Endothelial cell of umbilical vein (primary cell): ENCODE measurements around the gene LRRTM4. TPM values are rescaled to one million over a fixed set of nuclear protein-coding genes. Genes with fewer than 3 reads are reported as not detected.

Experiments
- BruUV-seq: library from RNA; stranded (reverse); fragments of 400-500 nt; replicated peaks from 2 replicates; lab custom pipeline; 2021; lab: Mats Ljungman, UMichigan
- CTCF ChIA-PET: fragments of 300-600, 350-600 bp; sonication (Branson Sonifier 250); formaldehyde crosslinking; loops from one replicate; lab custom pipeline; 2021; ENCODE audit warnings: antibody characterized with exemption, inconsistent platforms; lab: Charles Lee
- POLR2A ChIA-PET: fragments of 300-600, 350-600 bp; sonication (Branson Sonifier 250); formaldehyde crosslinking; loops from one replicate; lab custom pipeline; 2021; ENCODE audit warnings: antibody characterized with exemption, inconsistent platforms; lab: Charles Lee
- DNase-seq: peaks from one replicate; pipeline ENCODE4 v3.0.0-alpha.2; 2011; ENCODE audit warnings: low read depth, low spot score
- FAIRE-seq: peaks from 2 replicates; lab custom pipeline; 2011; peaks lifted over from hg19 to GRCh38; lab: Jason Lieb, UNC
- H2AFZ ChIP-seq: 2 replicates; pipeline ENCODE4 v1.6.0; 2012; ENCODE audit warnings: low read depth, low read length, control low read depth, inconsistent platforms
- H3K27ac ChIP-seq: 2 replicates; pipeline ENCODE4 v1.5.1; 2011; ENCODE audit warnings: low read depth, mild to moderate bottlenecking, control low read depth, low read length, moderate library complexity; ENCODE audit not compliant: insufficient read depth
- H3K27me3 ChIP-seq, 2 experiments: 2 replicates each; pipeline versions ENCODE4 v1.6.0 to v1.6.1; 2011; ENCODE audit warnings: low read length in 2 of 2, mixed read lengths in 1 of 2; ENCODE audit not compliant: control insufficient read depth in 2 of 2, insufficient read depth in 2 of 2
- H3K36me3 ChIP-seq, 2 experiments: 2 replicates in 1 of 2; 3 replicates in 1 of 2; pipeline ENCODE4 v1.5.1; 2011; ENCODE audit warnings: low read length in 2 of 2, mild to moderate bottlenecking in 1 of 2, moderate library complexity in 1 of 2; ENCODE audit not compliant: control insufficient read depth in 2 of 2, insufficient read depth in 2 of 2; ENCODE audit errors: extremely low read depth in 1 of 2
- H3K4me1 ChIP-seq: 3 replicates; pipeline ENCODE4 v1.5.1; 2011; ENCODE audit warnings: mild to moderate bottlenecking, low read length; ENCODE audit not compliant: control insufficient read depth, insufficient read depth; ENCODE audit errors: extremely low read depth
- H3K4me2 ChIP-seq: 2 replicates; pipeline ENCODE4 v1.6.1; 2011; ENCODE audit warnings: low read length, control low read depth, mixed read lengths; ENCODE audit not compliant: insufficient read depth
- H3K4me3 ChIP-seq, 3 experiments: fragments of 200-600 bp in 1 of 3; sonication (generic), shearing (Covaris generic) in 1 of 3; replicated peaks in 1 of 3; 2 replicates each; pipeline ENCODE4 v1.5.1; 2011 to 2016; ENCODE audit warnings: control low read depth in 3 of 3, low read length in 3 of 3, mild to moderate bottlenecking in 2 of 3, inconsistent platforms in 1 of 3, low read depth in 1 of 3, moderate library complexity in 1 of 3; ENCODE audit not compliant: insufficient read depth in 1 of 3
- H3K79me2 ChIP-seq: 2 replicates; pipeline ENCODE4 v1.6.0; 2012; ENCODE audit warnings: low read length, inconsistent platforms; ENCODE audit not compliant: control insufficient read depth, insufficient read depth
- H3K9ac ChIP-seq: replicated peaks from 2 replicates; pipeline ENCODE3; 2011; ENCODE audit warnings: low read length, control low read depth; ENCODE audit not compliant: insufficient read depth; ENCODE audit errors: extremely low read depth
- H3K9me1 ChIP-seq: replicated peaks from 3 replicates; pipeline ENCODE4 v1.6.0; 2011; ENCODE audit warnings: mild to moderate bottlenecking, low read length; ENCODE audit not compliant: control insufficient read depth, insufficient read depth; ENCODE audit errors: extremely low read depth
- H3K9me3 ChIP-seq: replicated peaks from 2 replicates; pipeline ENCODE4 v1.5.1; 2012; ENCODE audit warnings: low read length, inconsistent platforms; ENCODE audit not compliant: control insufficient read depth, insufficient read depth
- H4K20me1 ChIP-seq: replicated peaks from 2 replicates; pipeline ENCODE3; 2011; ENCODE audit warnings: mild to moderate bottlenecking, low read length; ENCODE audit not compliant: control insufficient read depth, insufficient read depth; ENCODE audit errors: extremely low read depth
- EZH2 ChIP-seq: IDR thresholded peaks from 2 replicates; pipeline ENCODE4 v1.6.1; 2012; ENCODE audit warnings: borderline replicate concordance, low read depth, mild to moderate bottlenecking, moderate library complexity, low read length, inconsistent platforms; ENCODE audit not compliant: severe bottlenecking
- FOS ChIP-seq: IDR thresholded peaks from 2 replicates; pipeline ENCODE4 v1.6.1; 2011; ENCODE audit warnings: mild to moderate bottlenecking, low read length, moderate library complexity, borderline replicate concordance; ENCODE audit not compliant: insufficient read depth
- GATA2 ChIP-seq: IDR thresholded peaks from 2 replicates; pipeline ENCODE4 v1.7.0; 2011; ENCODE audit warnings: low read depth, mild to moderate bottlenecking, moderate library complexity, mixed read lengths, low read length; ENCODE audit not compliant: insufficient read length, insufficient read depth
- JUN ChIP-seq: IDR thresholded peaks from 2 replicates; pipeline ENCODE4 v1.6.1; 2011; ENCODE audit warnings: borderline replicate concordance, low read depth; ENCODE audit not compliant: insufficient read length, insufficient read depth
- MAX ChIP-seq: IDR thresholded peaks from 2 replicates; pipeline ENCODE4 v1.6.1; 2011; ENCODE audit not compliant: insufficient read depth, insufficient read length
- MYC ChIP-seq: IDR thresholded peaks from one replicate; pipeline ENCODE4 v1.6.1; 2011; ENCODE audit warnings: mild to moderate bottlenecking, low read depth, low read length
- POLR2A ChIP-seq: IDR thresholded peaks from 2 replicates; pipeline ENCODE4 v1.6.1; 2012; ENCODE audit warnings: low read depth, mild to moderate bottlenecking, control low read depth, low read length
- POLR2AphosphoS5 ChIP-seq: IDR thresholded peaks from 2 replicates; pipeline ENCODE4 v1.6.1; 2012; ENCODE audit warnings: low read depth, mild to moderate bottlenecking, control low read depth, low read length, moderate library complexity; ENCODE audit not compliant: insufficient read depth
- dilution Hi-C: fragments of 300-500 bp; cut with MboI; formaldehyde crosslinking; loops from one replicate; pipeline ENCODE4 v1.15.0; 2019; ENCODE audit warnings: low sequenced_read_pairs; ENCODE audit not compliant: extremely low pct_ligation_motif_present
- intact Hi-C: fragments of 100-400 bp; cut with micrococcal nuclease; formaldehyde crosslinking; loops from one replicate; pipeline ENCODE4 v1.10.0; 2022
- polyA plus RNA-seq, 4 experiments: library from polyadenylated mRNA; depleted of rRNA in 3 of 4; stranded (reverse) in 3 of 4; unstranded in 1 of 4; fragments of >200 nt; gene quantifications; 2 replicates each; pipeline versions ENCODE4 v1.2.1 to v1.2.3, GENCODE V29; 2011 to 2012; ENCODE audit warnings: missing spikeins in 1 of 4
- total RNA-seq: library from RNA; stranded (reverse); gene quantifications from 2 replicates; pipeline ENCODE4 v1.2.3, GENCODE V29; 2021
- TF ChIP-seq, protein P1 (sequence below), 2 donors: IDR thresholded peaks; 1 replicate in 1 of 2; 2 replicates in 1 of 2; pipeline ENCODE4 v1.5.1; 2011; ENCODE audit warnings: low read length in 2 of 2, mild to moderate bottlenecking in 2 of 2, moderate library complexity in 2 of 2, control low read depth in 1 of 2, inconsistent platforms in 1 of 2, low read depth in 1 of 2; ENCODE audit not compliant: insufficient read depth in 1 of 2; ENCODE audit errors: extremely low read depth in 1 of 2

LRRTM4 gene
- total and polyA plus RNA-seq, 2 donors (not counting 3 experiments of a cell fraction or from before 2014, with no cell fraction given) = not detected

DNA sequence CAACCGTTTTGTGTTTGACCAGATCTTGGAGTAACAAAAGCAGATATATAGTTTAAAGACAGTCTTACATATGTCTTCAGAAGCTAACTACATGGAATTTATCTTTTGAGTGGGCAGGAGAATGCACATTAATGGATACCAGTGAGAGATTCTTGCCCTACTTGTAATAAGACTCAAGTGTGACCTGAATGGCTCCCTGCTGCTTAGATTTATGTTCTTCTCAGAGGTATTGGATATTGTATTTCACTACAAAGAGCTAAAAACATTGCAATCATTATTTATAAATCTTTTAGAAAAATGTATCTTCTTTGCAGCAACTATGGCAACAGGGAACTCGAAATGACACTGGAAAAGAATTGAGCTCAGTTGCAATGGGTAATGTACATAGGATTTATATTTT lies 227.7 kb downstream of the LRRTM4 start:
- Histone ChIP-seq H3K4me3 (no peak overlapping the region), H4K20me1 (no peaks in the 10 kb centered on the region), H3K79me2 (no peaks in the 10 kb centered on the region), H2AFZ (no peak overlapping the region), H3K4me2 (no peak overlapping the region), H3K9me1 (no peaks in the 10 kb centered on the region), H3K4me1 (no peaks in the 10 kb centered on the region), H3K27me3 (no peaks in the 10 kb centered on the region), H3K36me3 (no peaks in the 10 kb centered on the region), H3K9ac (no peak overlapping the region), H3K9me3 (no peaks in the 10 kb centered on the region), H3K27ac (no peak overlapping the region)
- TF ChIP-seq EZH2 = no peak
- TF ChIP-seq JUN = no peak
- no peak for TF ChIP-seq GATA2
- TF ChIP-seq, protein P1, sequence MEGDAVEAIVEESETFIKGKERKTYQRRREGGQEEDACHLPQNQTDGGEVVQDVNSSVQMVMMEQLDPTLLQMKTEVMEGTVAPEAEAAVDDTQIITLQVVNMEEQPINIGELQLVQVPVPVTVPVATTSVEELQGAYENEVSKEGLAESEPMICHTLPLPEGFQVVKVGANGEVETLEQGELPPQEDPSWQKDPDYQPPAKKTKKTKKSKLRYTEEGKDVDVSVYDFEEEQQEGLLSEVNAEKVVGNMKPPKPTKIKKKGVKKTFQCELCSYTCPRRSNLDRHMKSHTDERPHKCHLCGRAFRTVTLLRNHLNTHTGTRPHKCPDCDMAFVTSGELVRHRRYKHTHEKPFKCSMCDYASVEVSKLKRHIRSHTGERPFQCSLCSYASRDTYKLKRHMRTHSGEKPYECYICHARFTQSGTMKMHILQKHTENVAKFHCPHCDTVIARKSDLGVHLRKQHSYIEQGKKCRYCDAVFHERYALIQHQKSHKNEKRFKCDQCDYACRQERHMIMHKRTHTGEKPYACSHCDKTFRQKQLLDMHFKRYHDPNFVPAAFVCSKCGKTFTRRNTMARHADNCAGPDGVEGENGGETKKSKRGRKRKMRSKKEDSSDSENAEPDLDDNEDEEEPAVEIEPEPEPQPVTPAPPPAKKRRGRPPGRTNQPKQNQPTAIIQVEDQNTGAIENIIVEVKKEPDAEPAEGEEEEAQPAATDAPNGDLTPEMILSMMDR (IDR thresholded peaks at IDR 0.05; ENCODE audit: extremely low read depth in 1 of 2, insufficient read depth in 1 of 2, low read depth in 1 of 2, low read length in 2 of 2) = no peak
- no peak for TF ChIP-seq FOS
- POLR2A ChIA-PET = no interaction called here
- CTCF ChIA-PET = no interaction called here
- DNase-seq (no peak), FAIRE-seq (no peak)
- dilution Hi-C loops (no loop called here), intact Hi-C loops (no loop called here)
- BruUV-seq = no TSS peak

DNA sequence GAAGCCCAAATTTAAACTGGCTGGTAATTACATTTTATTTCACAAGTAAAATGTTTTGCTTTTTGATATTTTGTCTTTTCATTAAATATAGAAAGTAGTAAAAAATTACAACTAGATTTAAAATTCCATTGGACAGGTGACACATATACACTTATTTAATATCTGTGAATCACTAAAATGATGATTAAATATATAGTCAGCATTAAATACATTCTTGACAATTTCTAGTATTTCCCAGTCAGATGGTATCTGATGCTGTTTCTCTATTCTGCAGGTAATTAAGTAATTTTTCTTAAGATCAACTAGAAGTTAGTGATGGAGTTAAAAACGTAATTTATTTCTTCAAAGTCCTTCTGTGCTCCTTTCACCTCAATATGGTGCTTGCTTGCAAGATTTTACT lies 237.8 kb downstream of the LRRTM4 start:
- no peak for TF ChIP-seq JUN
- no peak for TF ChIP-seq EZH2
- no peak for TF ChIP-seq FOS
- TF ChIP-seq, protein P1 (IDR thresholded peaks at IDR 0.05; ENCODE audit: extremely low read depth in 1 of 2, insufficient read depth in 1 of 2, low read depth in 1 of 2, low read length in 2 of 2) = no peak
- no peak for TF ChIP-seq MAX
- TF ChIP-seq GATA2 = no peak
- no peak for TF ChIP-seq MYC
- no peak for TF ChIP-seq POLR2A
- TF ChIP-seq POLR2AphosphoS5 = no peak
- no peak for DNase-seq

More for the DNA sequence above, 237.8 kb downstream of the LRRTM4 start:
- Histone ChIP-seq H3K4me3 (no peak overlapping the region), H3K4me1 (no peaks in the 10 kb centered on the region), H3K79me2 (no peaks in the 10 kb centered on the region), H3K9me1 (no peaks in the 10 kb centered on the region), H3K36me3 (no peaks in the 10 kb centered on the region), H3K9me3 (no peaks in the 10 kb centered on the region), H3K4me2 (no peak overlapping the region), H3K9ac (no peak overlapping the region), H3K27ac (no peak overlapping the region), H4K20me1 (no peaks in the 10 kb centered on the region), H3K27me3 (no peaks in the 10 kb centered on the region), H2AFZ (no peak overlapping the region)
- intact Hi-C loops = no loop called here
- dilution Hi-C loops = no loop called here
- CTCF ChIA-PET = no interaction called here
- POLR2A ChIA-PET = no interaction called here
- no peak for FAIRE-seq
- BruUV-seq = no TSS peak
